Right hindlimb (tissue), 1 donor: ENCODE results near the gene USP47.

Experiments used
- DNase-seq: peaks from one replicate; pipeline ENCODE4 v3.0.0-alpha.2; 2018

The USP47 gene

DNA sequence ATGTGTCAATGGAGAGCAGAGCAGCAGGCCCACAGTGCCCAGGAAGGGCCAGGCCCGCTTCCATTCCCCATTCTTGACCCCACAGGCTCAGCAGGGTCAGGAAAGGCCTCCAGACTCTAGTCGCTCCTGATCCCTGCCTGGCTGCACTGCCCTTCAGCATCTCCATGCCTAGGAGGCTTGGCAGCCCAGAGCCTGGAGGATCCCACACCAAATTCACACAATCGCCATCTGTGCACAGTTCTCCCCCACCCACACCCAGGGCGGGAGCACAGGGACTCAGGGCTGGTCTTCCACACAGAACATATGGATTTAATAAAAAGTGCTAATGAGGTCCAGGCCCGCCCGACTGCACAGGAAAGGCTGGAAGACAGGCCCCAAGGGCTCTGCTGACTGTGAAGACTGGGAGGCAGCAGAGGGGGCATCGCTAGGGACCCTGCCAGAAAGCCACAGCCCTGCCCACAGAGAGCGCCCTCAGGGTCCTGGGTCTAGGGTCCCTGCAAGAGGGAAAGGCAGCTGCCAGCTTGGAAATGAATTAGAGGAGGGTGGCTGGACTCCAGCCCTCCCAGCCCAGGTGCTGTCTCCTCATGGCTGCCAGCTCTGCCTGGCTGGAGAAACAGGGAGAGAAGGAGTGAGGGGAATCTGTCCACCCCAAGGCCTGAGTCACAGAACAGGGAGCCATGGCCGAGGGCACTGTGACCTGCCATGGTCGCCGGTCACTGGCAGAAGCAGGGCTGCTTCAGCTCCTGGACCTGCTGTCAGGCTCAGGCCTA lies 126.9 kb downstream of the USP47 start:
- DNase-seq, result peak; percentile 82

DNA sequence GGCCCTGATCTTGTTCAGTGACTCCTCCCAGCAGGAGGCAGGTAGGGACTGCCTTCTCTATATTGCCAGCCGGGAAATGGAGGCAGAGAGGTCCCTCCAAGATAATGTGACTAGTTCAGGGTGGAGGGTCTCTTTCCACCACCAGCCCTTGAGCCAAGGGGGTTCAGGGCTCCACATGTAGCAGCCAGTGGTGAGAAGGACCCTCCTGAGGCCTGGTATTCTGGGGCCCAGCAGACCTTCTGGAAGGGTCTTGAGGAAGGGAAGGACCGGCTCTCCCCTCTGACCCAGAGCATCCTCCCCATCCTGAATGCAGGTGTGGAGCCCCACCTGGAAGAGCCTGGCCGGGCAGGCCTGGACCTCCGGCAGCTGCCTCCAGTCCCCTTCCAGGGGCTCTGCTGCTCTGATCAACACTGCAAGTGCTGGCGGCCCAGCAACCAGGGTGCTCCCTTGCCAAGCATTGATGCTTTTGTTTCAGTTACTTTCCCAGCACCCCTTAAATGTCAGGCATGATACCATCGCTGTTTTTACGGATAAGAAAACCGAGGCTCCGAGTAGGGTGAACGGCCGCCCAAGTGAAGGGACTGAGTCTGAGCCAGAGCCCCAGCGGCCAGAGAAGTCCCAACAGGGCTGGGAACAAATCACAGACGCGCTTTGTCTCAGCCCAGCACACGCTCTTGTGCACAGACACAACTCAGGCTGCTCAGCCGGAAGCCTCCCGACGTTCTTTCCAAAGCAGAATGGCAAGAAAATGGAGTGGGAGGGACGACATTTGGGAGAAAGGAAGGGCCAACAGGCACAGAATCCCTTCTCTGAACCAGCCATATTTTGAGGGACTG lies 127.8 kb downstream of the USP47 start:
- no peak for DNase-seq

DNA sequence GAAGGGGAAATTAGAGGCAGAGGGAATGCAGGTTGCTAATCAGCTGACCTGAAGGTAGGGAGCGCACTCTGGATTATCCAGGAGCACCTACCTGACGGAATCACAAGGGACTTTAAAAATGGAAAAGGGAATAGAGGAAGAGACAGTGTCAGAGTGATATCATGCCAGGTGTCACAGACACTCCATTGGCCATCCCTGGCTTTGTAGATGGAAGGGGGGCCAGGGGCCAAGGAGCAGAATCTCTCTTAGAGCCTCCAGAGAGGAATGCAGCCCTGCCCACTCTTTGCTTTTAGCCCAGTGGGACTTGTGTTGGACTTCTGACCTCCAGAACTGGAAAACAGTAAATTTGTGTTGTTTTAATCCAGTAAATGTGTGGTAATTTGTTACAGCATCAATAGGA lies 128.8 kb downstream of the USP47 start:
- DNase-seq, result no peak

DNA sequence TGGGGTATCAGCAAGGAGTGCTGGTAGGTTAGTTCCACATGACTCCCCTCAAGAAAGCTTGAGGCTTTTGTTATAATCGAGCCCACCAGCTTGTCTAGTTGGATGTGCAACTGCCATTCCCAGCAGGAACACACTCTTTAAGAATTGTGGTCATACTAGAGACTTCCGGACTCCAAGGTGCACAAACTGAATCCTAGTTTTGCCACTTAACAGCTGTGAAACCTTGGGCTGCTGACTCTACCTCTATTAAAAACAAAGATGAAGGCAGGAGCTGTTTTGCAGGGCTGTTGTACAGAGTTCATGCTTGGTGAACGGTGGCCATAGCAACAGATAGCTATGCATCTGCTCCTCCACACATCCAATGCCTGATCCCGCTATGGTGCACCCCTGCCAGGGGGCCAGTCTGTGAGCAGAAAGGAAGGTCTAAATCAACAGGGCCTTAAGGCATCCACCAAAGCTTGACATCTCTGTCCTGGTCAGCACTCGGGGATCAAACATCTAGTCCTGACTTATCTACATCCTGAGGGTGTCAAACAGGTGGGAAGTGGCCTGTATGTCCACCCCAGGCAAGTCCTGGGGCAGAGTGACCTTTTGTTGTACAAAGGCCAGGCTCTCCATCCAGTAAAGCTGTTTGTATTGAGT lies 130.3 kb downstream of the USP47 start:
- DNase-seq, result no peak

DNA sequence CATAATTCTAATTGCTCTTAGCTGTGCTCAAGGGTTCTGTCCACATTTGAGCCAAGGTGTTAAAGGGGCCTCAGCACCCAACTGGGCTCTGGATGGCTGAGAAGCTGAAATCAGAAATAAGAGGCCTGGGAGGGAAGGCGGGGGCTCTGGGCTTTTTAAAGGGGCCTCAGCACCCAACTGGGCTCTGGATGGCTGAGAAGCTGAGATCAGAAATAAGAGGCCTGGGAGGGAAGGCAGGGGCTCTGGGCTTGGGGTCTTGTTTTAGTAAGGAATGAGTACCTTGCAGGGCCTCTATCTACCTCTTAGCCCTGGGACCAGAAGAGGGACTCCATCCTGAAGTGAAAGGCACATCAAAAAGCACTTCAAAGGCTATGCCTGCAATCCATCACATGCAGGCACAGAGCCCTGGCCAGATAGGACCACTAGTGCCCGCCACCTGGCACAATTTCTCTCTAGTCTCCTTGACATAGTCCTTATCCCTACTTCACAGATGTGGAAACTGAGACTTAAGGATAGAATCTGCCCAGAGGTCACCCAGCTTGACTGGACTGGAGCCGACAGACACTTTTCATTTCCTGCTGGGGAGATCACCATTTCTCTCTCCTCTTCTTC lies 131.1 kb downstream of the USP47 start:
- no peak for DNase-seq

DNA sequence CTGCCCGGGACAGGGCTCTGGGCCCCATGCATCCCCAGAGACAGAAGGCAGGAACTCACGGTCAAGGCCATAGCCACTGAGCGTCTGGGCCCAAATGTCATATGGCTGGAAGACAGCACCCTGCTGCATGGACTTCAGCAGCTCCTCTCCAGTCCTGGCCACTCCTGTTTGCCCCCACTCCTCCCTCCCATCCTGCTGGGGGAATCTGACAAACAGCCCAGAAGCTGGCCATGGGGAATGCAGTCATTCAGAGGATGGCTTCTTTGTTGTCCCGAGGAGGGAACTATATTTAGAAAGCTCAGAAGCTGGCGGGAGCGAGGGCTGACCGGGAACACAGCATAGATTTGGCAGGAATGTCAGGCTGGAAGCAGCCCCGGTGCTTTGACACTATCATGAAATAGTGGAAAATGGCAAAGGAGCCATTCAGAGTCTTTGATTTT lies 131.6 kb downstream of the USP47 start:
- peak; percentile 94 for DNase-seq

DNA sequence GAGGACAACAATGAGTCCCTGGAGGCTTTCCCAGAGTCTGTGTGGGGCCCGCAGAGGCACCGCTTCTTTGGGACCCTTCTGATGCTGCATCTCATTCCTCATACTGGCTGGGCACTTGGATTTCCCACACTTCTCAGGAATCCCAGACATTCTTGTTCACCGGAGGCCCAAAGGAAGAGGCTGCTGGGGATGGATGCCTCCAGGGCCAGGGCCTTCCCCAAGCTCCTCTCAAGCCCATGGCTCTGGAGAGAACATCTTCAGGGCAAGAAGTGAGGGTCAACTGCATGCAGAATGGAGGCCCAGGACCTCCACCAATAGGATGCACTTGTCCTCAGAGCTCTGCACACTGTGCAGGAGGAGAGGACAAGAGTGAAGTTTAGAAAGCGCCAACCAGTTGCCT lies 132.1 kb downstream of the USP47 start:
- DNase-seq, result no peak

DNA sequence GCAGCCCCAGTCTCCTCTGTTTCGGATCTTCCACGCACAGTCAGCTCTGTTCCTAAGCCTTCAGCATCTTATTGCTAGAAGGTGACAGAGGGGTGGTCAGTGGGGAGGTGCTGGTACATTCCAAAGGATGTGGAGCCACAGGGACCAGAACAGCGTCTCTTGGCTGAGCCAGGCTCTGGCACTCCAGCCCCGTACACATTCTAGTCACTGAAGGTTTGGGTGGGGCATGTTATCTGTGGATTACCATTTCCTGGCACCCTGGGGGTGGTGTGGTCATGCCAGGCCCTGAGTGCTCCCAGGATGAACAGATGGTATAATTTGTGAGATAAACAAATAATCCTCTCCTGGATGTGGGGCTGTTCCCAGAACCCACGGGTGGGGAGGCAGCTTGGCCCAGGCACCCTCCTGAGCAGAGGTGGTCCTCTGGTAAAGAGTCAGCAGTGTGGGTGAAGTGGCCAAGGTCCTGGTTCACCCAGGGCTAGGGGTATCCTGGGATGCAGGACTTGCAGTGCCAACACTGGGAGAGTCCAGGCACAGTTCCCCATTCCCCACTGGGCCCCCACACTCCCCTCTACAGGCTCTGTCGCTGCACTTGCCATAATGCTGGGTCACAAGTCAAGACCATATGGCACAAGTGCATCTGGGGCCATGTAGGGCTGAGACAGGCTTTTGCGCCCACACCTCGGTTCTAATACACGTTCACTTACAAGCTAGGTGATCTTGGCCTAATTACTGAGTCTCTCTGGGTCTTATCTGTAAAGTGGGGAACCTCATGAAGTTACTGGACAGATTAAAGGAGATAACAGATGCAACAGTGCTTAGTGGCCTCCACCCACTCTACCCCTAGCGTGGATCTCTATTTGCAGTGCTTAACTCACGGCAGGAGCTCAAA lies 133.7 kb downstream of the USP47 start:
- no peak for DNase-seq

DNA sequence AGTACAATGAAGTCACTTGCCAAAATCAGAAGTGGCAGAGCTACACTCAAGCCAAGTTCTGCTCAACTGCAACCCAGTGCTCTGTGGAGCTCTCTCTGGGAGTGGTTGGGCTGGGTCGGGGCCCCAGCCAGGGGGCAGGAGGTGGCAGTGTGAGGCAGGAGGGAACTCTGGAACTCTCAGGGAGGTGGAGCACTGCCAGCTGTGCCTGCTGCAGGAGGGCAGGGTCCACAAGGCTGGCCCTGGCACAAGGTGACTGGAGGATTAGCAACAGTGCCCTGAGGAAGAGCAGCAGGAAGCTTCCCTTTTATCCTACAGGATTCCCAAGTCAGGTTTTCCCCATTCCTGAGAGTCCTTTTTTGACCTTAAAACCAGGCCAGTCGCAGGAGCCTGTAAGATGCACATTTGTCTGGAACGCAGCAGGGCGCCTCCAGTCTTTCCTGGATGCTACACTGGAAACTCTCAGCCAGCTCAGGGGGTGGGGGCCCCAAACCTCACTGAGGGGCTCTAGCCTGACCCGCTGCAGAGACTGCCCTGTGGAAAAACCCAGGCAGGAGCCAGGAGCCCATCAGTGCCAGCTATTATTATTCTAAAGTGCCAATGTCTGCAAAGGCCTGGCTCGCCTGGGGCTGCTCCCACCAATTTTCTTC lies 134.8 kb downstream of the USP47 start:
- peak; percentile 78 for DNase-seq

DNA sequence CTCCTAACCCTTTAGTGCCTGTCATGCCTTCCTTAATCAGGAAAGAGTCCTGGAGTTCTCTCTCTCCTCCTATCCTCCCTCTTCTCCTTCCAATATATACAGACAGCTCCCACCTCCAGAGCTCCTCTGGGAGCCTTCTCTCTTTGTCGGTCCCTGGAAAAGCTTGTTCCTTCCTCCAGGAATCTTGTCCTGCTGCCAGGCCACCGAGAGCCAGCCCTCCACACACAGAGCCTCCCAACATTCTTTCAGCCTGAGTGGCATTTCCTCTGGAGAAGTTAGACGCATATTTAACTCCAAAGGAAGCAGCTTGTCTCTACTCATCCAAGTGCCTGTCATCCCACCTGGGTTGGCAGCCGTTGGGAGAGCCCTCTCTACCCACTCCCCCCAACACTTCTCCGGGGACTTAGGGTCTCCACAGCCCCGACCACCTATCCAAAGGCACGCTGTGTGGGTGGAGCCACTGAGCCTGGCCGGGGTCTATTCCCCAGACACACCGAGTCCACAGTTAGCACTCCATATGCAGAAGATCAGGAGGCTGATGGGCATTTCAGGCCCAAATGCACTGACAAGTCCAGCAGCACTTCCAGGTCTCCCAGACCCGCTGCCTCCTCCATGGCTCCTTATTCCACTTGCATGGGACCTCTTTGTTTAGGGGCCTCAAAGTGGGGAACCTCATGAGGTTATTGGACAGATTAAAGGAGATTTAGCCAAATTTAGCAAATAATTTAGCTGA lies 135.6 kb downstream of the USP47 start:
- DNase-seq, result peak; percentile 90

DNA sequence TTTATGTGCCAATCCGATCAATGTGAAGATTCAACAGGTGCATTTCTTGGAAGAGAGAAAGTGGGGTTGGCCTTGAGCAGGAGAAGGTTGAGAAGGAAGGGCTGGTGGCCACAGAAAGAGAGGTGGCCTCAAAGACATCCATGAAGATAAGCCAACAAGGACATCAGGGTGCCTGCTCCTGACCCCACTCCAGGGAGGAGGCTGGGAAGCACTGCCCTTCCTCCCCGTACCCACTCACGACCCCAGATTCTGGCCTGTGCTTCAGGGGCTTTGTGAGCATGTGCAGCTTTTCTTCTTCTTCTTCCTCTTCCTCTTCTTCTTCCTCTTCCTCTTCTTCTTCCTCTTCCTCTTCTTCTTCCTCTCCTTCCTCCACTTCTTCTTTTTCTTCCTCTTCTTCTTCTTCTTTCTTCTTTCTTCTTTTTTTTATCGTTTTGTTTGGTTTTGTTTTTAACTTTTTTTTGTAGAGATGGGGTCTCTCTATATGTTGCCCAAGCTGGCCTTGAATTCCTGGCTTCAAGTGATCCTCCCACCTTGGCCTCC lies 136.4 kb downstream of the USP47 start:
- no peak for DNase-seq

DNA sequence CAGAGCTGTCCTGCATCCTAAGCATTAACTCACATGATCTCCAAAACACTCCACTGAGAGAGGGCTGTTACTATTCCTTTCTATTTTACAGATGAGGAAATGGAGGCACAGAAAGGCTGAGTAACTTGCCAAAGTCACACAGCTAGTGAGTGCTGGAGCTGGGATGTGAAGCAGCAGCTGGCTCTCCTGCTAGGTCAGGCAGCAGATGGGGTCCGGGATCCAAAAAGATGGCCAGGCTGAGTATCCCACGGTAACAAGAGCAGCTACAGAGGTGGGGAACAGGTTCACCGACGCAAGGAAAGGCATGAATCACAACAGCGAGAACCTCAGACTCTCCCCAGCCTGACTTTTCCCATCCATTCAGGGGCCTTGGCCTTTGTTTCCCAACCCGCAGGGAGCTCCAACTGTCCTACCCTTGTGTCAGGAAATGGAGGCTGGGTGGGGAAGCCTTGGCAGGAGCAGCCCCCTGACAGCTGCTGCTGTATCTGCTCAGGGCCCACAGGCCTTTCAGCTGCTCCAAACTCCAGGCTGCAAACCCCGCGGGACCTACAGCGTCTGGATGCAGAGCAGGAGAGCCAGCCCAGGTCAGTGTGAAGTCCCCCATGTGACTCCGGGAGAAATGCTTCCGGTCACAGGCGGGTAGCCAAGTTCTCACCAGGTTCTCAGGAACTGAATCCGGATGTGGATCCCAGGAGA lies 137.2 kb downstream of the USP47 start:
- DNase-seq, result peak; percentile 91

DNA sequence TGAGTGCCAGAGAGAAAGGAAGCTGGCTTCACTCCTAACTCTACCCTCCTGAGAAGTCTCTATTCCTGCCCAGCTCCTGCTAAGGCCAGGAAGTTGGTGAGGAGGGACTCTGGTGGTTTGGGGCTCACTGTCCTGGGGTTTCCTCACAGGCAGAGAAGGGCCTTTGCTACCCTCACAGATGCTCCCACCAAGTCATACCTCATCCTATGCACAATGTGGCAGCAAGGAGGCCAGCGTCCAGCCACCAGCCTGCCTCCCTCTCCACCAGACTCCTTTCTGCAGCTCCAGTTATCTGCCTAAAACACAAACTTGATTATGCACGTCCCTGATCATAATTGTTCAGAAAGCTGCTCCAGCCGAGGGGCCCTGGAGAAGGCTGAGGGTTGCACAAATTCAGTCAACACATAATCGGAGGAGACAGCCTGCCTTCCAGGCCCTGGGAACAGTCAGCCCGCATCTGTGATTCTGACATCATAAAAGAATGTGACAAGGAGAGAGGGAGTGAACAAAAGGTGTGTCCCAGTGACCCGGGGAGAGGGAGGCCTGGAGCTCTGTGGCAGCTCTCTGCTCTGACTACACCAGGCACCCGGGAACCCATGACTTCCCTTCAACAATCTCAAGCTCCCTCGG lies 137.8 kb downstream of the USP47 start:
- DNase-seq, result peak; percentile 75

DNA sequence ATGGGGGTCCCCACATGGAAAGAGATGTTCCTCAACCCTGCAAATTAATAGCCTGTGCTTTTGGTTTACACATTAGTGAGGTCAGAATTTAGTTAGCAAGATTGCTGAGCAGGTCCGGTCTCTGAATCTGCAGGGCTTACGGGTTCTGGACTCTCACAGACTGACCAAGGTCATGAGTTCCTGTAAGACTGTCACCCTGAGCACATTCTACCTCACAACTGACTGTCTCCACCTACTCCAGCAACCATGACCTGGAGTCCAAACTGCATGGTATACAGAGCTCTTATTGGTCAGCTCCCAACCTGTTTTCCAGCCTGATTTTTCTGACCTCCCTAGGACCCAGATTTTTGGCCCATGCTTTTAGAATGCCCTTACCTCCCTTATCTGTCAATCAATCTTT lies 138.4 kb downstream of the USP47 start:
- DNase-seq, result no peak

DNA sequence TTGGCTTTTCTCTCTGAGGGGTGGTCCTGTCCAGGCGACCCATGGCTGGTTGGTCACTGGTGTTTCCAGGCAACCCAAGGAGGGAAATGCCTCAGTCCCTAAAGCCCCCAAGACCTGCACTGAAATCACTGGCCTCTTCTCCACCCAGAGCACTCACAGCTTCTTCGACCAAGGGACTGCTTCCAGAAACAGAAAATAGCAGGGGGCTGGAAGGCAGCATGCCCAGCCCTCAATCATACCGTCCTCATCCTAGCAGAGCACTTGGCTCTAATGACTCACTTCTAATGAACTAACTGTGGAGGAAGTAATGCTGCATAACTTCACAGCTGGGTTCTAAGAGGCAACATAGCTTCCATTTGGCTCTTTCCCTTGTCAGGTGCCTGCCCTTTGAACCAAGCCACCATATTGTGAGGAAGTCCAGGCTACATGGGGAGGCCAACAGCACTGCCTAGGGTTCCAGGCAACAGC lies 139.1 kb downstream of the USP47 start:
- no peak for DNase-seq

DNA sequence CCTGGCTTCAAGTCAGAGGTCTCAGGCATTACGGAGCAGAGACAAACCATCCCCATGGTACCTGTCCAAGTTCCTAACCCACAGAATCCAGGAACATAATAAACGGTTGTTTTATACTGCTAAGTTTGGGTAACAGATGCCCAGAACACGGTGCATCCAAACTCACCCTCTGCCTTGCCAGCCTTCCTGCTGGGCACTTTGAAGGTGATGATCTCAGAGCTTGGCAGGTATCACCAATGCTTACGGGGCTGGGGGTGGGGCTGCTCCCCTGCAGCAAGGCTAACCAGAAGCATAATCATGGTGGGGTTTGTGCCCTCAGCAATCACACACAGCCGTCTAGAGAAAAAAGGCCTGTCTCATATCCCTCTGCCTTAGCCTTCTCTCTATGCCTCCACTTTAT lies 139.6 kb downstream of the USP47 start:
- no peak for DNase-seq

DNA sequence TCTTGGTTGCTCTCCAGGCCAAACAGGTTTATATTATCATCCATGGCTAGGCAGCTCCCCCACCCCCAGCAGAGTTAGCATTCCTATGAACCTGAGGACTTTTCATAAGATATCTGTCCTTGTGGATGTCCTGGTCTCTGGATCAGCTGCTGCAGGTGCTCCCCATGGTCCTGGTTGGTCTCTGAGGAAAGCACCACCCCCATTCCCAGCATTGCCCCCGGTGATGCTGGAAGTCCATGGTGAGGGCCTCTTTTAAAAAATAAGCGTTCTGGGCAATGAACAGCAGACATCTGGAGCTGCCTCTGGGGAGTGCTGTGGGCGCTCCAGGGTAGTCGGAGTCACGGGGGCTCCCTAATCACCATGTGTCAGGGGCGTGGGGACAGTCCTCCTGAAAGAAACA lies 140.1 kb downstream of the USP47 start:
- DNase-seq, result no peak

DNA sequence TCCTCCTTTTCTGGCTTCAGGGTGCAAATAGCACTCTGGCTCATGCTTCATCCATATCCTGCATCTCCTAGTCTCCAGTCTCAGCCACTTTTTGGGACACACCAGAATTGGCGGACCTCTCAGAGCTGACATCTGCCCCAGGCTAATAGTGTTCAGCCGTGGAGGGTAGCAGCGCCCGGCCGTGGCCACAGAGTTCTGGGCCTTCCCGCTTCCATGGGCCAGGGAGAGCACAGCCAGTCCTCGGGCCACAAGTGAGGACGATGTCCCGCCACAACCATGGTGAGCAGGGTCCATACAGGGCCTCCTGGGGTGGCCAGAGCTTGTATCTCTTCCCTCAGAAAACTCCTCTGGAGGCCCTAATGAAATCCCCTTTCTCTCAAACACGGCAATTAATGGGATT lies 140.7 kb downstream of the USP47 start:
- no peak for DNase-seq

DNA sequence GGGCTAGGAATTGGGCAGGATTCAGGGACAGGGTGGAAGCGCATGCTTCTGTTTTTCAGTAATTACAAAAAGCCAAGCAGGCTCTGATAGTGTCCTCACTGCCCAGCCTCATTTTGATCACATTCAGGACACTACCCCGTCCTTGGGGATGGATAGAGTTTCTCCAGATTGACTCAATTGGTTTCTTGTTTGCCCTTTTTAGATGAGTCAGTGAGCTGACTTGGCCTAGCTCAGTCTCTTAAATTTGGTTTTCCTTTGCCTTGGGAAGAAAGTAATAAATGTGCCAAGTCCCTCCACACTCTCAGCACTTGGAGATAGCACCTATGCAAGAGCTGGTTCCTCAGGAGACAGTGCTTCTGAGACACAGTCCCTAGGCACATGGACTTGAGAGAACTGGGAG lies 141.2 kb downstream of the USP47 start:
- DNase-seq, result no peak
